SK-N-SH treated with all-trans-retinoic acid at 6 μM for 48 hours (cell line): ENCODE results near the gene CHRNA4.

Source experiments
- BACH2 ChIP-seq: fragments of 250-450 bp; sonication (Bioruptor Pico); IDR thresholded peaks from 2 replicates; pipeline ENCODE4 v1.9.0; 2021; ENCODE audit warnings: mild to moderate bottlenecking, borderline replicate concordance
- CSDC2 ChIP-seq: fragments of 250-450 bp; sonication (Bioruptor Pico); IDR thresholded peaks from 2 replicates; pipeline ENCODE4 v1.5.0; 2020; ENCODE audit warnings: mild to moderate bottlenecking, moderate library complexity
- GLIS3 ChIP-seq: fragments of 250-450 bp; sonication (Bioruptor Pico); IDR thresholded peaks from 2 replicates; pipeline ENCODE4 v1.5.0; 2020; ENCODE audit warnings: mild to moderate bottlenecking, moderate library complexity
- ZFP3 ChIP-seq: fragments of 250-450 bp; sonication (Bioruptor Pico); IDR thresholded peaks from 2 replicates; pipeline ENCODE4 v1.5.0; 2020; ENCODE audit warnings: mild to moderate bottlenecking, moderate library complexity

DNA sequence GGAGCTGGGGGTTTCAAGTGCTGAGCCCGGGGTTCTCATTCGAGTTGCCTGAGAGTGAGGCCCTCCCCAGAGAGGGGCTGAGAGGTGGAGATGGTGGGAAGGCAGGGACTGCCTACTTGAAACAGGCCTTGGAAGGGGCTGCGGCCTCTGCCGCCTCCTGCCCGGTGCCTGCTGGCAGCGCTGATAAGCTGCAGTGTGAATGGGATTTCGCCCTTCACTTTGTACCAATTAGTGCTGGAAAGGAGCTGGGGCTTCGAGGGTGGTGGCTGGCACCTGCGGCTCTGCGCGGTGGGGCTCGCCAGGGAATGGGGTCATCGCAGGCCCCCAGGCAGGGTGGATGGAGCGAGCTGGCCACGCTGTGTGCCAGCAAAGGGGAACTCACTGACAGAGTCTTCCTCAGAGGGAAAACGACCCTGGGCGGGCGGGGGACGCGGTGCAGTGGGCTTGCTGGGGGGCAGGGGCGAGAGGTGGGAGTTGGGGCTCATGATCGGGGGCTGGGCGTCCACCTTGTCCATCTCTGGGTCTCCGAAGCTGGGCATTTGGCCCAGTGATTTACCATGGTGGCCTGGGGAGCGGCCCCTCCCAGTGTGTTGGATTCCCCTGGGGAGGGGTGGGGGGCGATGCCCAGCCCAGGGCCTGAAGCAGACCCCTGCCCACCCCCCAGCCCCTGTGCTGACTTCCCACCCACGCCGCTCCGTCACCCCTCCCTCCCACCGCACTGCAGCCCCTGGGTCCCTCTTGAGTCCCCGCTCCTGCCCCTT is 45.2 kb downstream of the CHRNA4 start:
- TF ChIP-seq GLIS3 (no peak), CSDC2 (CRISPR knock-in tag) (no peak), BACH2 (CRISPR knock-in tag) (no peak), ZFP3 (no peak)
